Ishikawa (cell line): ENCODE measurements around the gene CTAGE9.

Source experiments
- CEBPB ChIP-seq: IDR thresholded peaks from 2 replicates; pipeline ENCODE4 v1.6.1; 2012
- CREB1 ChIP-seq: IDR thresholded peaks from 2 replicates; pipeline ENCODE4 v1.6.1; 2012; ENCODE audit warnings: low read depth
- EGR1 ChIP-seq: IDR thresholded peaks from 2 replicates; pipeline ENCODE4 v1.6.1; 2012
- EP300 ChIP-seq: IDR thresholded peaks from 2 replicates; pipeline ENCODE4 v1.6.1; 2012; ENCODE audit warnings: borderline replicate concordance
- FOXM1 ChIP-seq: IDR thresholded peaks from 2 replicates; pipeline ENCODE4 v1.6.1; 2012; ENCODE audit warnings: low read depth, borderline replicate concordance
- NFIC ChIP-seq: IDR thresholded peaks from 2 replicates; pipeline ENCODE4 v1.6.1; 2012
- RAD21 ChIP-seq: IDR thresholded peaks from 2 replicates; pipeline ENCODE4 v1.6.1; 2012; ENCODE audit warnings: low read depth
- TAF1 ChIP-seq: IDR thresholded peaks from 2 replicates; pipeline ENCODE4 v1.6.1; 2012; ENCODE audit warnings: low read depth, mild to moderate bottlenecking
- TCF12 ChIP-seq: IDR thresholded peaks from 2 replicates; pipeline ENCODE4 v1.6.1; 2012; ENCODE audit warnings: low read depth
- TEAD4 ChIP-seq: IDR thresholded peaks from 2 replicates; pipeline ENCODE4 v1.6.1; 2012
- YY1 ChIP-seq: IDR thresholded peaks from 2 replicates; pipeline ENCODE4 v1.6.1; 2012; ENCODE audit warnings: low read depth
- ZBTB7A ChIP-seq: IDR thresholded peaks from 2 replicates; pipeline ENCODE4 v1.6.1; 2012; ENCODE audit warnings: low read depth
- TF ChIP-seq, protein P1 (sequence below): IDR thresholded peaks from 2 replicates; pipeline ENCODE4 v1.6.1; 2012
- TF ChIP-seq, protein P2 (sequence below): IDR thresholded peaks from 2 replicates; pipeline ENCODE4 v1.6.1; 2012
- TF ChIP-seq, protein P3 (sequence below): IDR thresholded peaks from 2 replicates; pipeline ENCODE4 v1.6.1; 2012; ENCODE audit warnings: low read depth, mild to moderate bottlenecking

The CTAGE9 gene

DNA sequence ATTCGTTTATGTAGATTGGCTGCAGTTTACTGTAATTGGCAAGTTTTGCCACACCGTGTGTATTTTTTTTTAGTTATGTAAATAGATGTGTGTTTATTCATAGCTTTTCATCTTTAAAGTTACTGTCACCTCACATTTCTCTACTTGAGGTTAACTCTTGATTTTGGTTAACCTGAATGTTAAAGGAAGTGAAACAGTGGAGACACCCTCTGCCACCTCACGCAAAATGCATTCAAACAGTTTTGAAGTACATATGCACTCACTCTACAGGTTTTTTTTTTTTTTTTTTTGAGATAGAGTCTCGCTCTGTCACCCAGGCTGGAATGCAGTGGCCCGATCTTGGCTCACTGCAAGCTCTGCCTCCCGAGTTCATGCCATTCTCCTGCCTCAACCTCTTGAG lies 27.3 kb downstream of the CTAGE9 start:
- TF ChIP-seq FOXM1, result no peak
- TF ChIP-seq RAD21, result no peak
- TF ChIP-seq CEBPB, result no peak

DNA sequence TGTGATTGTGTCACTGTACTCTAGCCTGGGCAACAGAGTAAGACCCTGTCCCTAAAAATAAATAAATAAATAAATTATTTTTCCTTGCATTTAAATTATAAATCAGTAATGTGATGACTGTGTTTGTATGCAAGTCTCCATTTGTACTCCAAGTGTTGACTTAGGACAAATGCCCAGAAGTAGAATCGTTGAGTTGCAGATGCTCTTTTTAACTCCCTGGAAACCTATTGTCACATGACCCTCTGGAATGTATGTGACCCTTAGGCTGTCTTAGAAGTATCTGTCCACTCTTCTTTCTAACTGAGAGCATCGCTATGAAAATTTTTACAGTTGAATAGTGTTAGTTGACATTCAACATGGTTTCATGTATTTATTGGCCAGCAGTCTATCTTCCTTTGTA lies 28.4 kb downstream of the CTAGE9 start:
- no peak for TF ChIP-seq CREB1
- no peak for TF ChIP-seq EP300
- no peak for TF ChIP-seq EGR1
- TF ChIP-seq, protein P1, sequence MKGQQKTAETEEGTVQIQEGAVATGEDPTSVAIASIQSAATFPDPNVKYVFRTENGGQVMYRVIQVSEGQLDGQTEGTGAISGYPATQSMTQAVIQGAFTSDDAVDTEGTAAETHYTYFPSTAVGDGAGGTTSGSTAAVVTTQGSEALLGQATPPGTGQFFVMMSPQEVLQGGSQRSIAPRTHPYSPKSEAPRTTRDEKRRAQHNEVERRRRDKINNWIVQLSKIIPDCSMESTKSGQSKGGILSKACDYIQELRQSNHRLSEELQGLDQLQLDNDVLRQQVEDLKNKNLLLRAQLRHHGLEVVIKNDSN, result no peak
- TF ChIP-seq, protein P2, sequence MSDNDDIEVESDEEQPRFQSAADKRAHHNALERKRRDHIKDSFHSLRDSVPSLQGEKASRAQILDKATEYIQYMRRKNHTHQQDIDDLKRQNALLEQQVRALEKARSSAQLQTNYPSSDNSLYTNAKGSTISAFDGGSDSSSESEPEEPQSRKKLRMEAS, result no peak
- TF ChIP-seq, protein P3, sequence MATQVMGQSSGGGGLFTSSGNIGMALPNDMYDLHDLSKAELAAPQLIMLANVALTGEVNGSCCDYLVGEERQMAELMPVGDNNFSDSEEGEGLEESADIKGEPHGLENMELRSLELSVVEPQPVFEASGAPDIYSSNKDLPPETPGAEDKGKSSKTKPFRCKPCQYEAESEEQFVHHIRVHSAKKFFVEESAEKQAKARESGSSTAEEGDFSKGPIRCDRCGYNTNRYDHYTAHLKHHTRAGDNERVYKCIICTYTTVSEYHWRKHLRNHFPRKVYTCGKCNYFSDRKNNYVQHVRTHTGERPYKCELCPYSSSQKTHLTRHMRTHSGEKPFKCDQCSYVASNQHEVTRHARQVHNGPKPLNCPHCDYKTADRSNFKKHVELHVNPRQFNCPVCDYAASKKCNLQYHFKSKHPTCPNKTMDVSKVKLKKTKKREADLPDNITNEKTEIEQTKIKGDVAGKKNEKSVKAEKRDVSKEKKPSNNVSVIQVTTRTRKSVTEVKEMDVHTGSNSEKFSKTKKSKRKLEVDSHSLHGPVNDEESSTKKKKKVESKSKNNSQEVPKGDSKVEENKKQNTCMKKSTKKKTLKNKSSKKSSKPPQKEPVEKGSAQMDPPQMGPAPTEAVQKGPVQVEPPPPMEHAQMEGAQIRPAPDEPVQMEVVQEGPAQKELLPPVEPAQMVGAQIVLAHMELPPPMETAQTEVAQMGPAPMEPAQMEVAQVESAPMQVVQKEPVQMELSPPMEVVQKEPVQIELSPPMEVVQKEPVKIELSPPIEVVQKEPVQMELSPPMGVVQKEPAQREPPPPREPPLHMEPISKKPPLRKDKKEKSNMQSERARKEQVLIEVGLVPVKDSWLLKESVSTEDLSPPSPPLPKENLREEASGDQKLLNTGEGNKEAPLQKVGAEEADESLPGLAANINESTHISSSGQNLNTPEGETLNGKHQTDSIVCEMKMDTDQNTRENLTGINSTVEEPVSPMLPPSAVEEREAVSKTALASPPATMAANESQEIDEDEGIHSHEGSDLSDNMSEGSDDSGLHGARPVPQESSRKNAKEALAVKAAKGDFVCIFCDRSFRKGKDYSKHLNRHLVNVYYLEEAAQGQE, result no peak
- no peak for TF ChIP-seq RAD21
- no peak for TF ChIP-seq FOXM1
- TF ChIP-seq ZBTB7A, result no peak
- no peak for TF ChIP-seq YY1
- no peak for TF ChIP-seq TCF12
- no peak for TF ChIP-seq CEBPB
- TF ChIP-seq TAF1, result no peak
- no peak for TF ChIP-seq TEAD4
- no peak for TF ChIP-seq NFIC

DNA sequence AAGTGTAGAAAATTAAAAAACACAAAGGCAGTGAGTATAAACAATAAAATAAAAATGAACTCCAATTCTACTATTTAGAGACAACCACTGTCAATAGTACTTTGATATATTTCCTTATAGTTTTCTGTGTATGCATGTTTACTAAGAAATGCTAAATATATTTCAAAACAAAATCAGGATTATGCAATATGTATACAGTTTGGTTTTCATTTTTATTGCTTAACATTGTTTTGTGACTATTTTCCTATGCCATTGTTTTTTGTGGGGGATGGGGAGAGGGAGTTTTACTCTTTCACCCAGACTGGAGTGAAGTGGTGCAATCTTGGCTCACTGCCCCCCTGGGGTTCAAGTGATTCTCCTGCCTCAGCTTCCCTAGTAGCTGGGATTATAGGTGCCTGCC lies 29.2 kb downstream of the CTAGE9 start:
- no peak for TF ChIP-seq TCF12
- TF ChIP-seq TEAD4, result no peak
- TF ChIP-seq EGR1, result no peak
- TF ChIP-seq CEBPB, result no peak
- no peak for TF ChIP-seq ZBTB7A
- TF ChIP-seq FOXM1, result no peak
- no peak for TF ChIP-seq RAD21

DNA sequence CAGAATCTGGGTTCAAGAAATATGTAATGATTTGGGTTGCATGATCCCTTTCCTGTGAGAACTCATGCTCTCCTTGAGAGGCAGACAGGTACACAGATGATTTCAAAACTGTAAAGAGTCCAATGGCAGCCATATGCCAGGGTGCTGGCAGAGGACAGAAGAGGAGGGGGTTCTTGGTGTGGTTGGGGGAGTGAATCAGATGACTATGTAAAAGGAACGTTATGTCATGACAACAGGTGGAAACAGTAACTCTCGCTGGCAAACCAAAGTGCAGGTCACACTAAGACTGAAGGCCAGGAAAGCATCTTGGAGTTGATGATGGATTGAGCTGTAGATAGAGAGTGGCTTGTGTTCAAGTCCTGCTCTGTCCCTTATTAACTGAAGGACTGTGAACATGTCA lies 29.9 kb downstream of the CTAGE9 start:
- TF ChIP-seq YY1 (no peak), TCF12 (no peak), CEBPB (no peak), FOXM1 (no peak), ZBTB7A (no peak), EGR1 (no peak), TEAD4 (no peak), TAF1 (no peak), RAD21 (no peak), CREB1 (no peak), EP300 (no peak), NFIC (no peak)
- TF ChIP-seq, protein P2, result no peak
- TF ChIP-seq, protein P3, result no peak
- TF ChIP-seq, protein P1, result no peak

DNA sequence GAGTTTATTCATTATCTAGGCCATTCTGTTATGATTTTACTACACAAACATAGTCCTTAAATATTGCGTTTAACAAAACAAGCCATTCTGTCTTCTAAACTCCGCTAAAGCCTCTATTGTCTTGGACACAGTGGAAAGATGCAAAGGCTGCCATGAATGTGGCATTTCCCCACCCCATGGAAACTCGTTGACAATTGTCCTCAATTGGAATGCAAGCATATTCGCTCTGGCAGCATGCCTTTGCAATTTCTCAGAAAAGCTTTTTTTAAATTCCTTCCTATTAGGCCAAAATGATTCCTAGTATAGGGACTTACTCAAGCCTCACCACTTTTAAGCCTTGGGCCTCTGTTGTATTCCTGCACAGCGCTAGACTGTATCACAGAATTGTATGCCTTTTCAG lies 32.4 kb downstream of the CTAGE9 start:
- TF ChIP-seq RAD21, result no peak
- no peak for TF ChIP-seq TAF1
- no peak for TF ChIP-seq TCF12
- no peak for TF ChIP-seq TEAD4
- no peak for TF ChIP-seq CREB1
- no peak for TF ChIP-seq EP300
- TF ChIP-seq NFIC, result no peak
- TF ChIP-seq, protein P2, result no peak

DNA sequence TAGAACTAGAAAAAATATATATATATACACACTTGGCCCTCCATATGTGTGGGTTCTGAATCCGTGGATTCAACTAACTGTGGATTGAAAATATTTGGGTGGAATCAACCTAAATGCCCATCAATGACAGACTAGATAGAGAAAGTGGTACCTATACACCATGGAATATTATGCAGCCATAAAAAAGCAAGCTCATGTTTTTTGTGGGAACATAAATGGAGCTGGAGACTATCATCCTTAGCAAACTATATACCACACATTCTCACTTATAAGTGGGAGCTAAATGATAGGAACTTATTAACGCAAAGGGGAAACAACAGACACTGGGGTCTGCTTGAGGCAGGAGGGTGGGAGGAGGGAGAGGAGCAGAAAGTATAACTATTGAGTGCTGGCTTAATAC lies 37.6 kb downstream of the CTAGE9 start:
- no peak for TF ChIP-seq TCF12
- no peak for TF ChIP-seq TAF1
- TF ChIP-seq TEAD4, result no peak
- no peak for TF ChIP-seq FOXM1
- TF ChIP-seq RAD21, result no peak
- TF ChIP-seq CREB1, result no peak
- TF ChIP-seq NFIC, result no peak
- TF ChIP-seq EP300, result no peak
- no peak for TF ChIP-seq ZBTB7A
- TF ChIP-seq, protein P1, result no peak
- no peak for TF ChIP-seq CEBPB
- TF ChIP-seq, protein P2, result no peak
- TF ChIP-seq, protein P3, result no peak
- no peak for TF ChIP-seq YY1
- TF ChIP-seq EGR1, result no peak
